ENCODE results near the gene ANKFY1.

The ANKFY1 gene

GRCh38 chr17:4178651-4179050 is 85.1 kb downstream of the ANKFY1 start:
- DNase-seq (ENCODE audit: low spot score) = no peak

- DNase-seq (ENCODE audit: low spot score) = no peak
Observed at GRCh38 chr17:4177806-4178205, 86.0 kb downstream of the ANKFY1 start.

GRCh38 chr17:4176808-4177472 is 86.8 kb downstream of the ANKFY1 start:
- no peak for DNase-seq (ENCODE audit: low spot score)

- DNase-seq (ENCODE audit: low spot score) = no peak
Observed at GRCh38 chr17:4175921-4176807, 87.6 kb downstream of the ANKFY1 start.

GRCh38 chr17:4174556-4174955 is 89.2 kb downstream of the ANKFY1 start:
- no peak for DNase-seq (ENCODE audit: low spot score)

GRCh38 chr17:4173781-4174180 is 90.0 kb downstream of the ANKFY1 start:
- no peak for DNase-seq (ENCODE audit: low spot score)

GRCh38 chr17:4172356-4172755 is 91.4 kb downstream of the ANKFY1 start:
- no peak for DNase-seq (ENCODE audit: low spot score)

- no peak for DNase-seq (ENCODE audit: low spot score)
Observed at GRCh38 chr17:4170639-4171280, 93.0 kb downstream of the ANKFY1 start.

GRCh38 chr17:4167786-4168185 is 96.0 kb downstream of the ANKFY1 start:
- no peak for DNase-seq (ENCODE audit: low spot score)

GRCh38 chr17:4166419-4166818 is 97.4 kb downstream of the ANKFY1 start:
- DNase-seq (ENCODE audit: low spot score) = no peak

GRCh38 chr17:4165301-4166010 is 98.3 kb downstream of the ANKFY1 start:
- no peak for DNase-seq (ENCODE audit: low spot score)

- no peak for DNase-seq (ENCODE audit: low spot score)
Observed at GRCh38 chr17:4163951-4164350, 99.8 kb downstream of the ANKFY1 start.

- no peak for DNase-seq (ENCODE audit: low spot score)
Observed at GRCh38 chr17:4162775-4163466, 100.9 kb downstream of the ANKFY1 start.

GRCh38 chr17:4162321-4162720 is 101.5 kb downstream of the ANKFY1 start:
- no peak for DNase-seq (ENCODE audit: low spot score)

GRCh38 chr17:4161967-4162305 is 101.8 kb downstream of the ANKFY1 start:
- no peak for DNase-seq (ENCODE audit: low spot score)

GRCh38 chr17:4161192-4161966 is 102.4 kb downstream of the ANKFY1 start:
- DNase-seq (ENCODE audit: low spot score) = peak; percentile 17

- DNase-seq (ENCODE audit: low spot score) = no peak
Observed at GRCh38 chr17:4160294-4160859, 103.4 kb downstream of the ANKFY1 start.

GRCh38 chr17:4159761-4160160 is 104.0 kb downstream of the ANKFY1 start:
- no peak for DNase-seq (ENCODE audit: low spot score)

GRCh38 chr17:4157618-4158333 is 106.0 kb downstream of the ANKFY1 start:
- DNase-seq (ENCODE audit: low spot score) = no peak

All from hematopoietic multipotent progenitor cell treated with erythropoietin and hydrocortisone succinate and interleukin-3 and kit ligand, for 17 days (in vitro differentiated cells).